Nephron (organoid): ENCODE results near the gene CUBN.

Source experiments
- H3K27ac Mint-ChIP-seq, 3 experiments: 2 replicates each; pipeline ENCODE4 v1.8.0; 2020; ENCODE audit warnings: mixed read lengths in 3 of 3, mild to moderate bottlenecking in 2 of 3, moderate library complexity in 1 of 3
- H3K27me3 Mint-ChIP-seq: 2 replicates; pipeline ENCODE4 v1.8.0; 2021; ENCODE audit warnings: low read depth, mild to moderate bottlenecking, moderate library complexity, mixed read lengths
- H3K36me3 Mint-ChIP-seq: 2 replicates; pipeline ENCODE4 v1.8.0; 2020; ENCODE audit warnings: low read depth, mixed read lengths
- H3K4me1 Mint-ChIP-seq: 2 replicates; pipeline ENCODE4 v1.8.0; 2020; ENCODE audit warnings: mixed read lengths
- H3K4me3 Mint-ChIP-seq, 3 experiments: 2 replicates each; pipeline ENCODE4 v1.8.0; 2020; ENCODE audit warnings: mild to moderate bottlenecking in 3 of 3, mixed read lengths in 3 of 3, moderate library complexity in 2 of 3
- H3K9me3 Mint-ChIP-seq: 2 replicates; pipeline ENCODE4 v1.8.0; 2020; ENCODE audit warnings: mixed read lengths
- TF ChIP-seq, protein P1 (sequence below), 3 experiments: fragments of 200-600 bp; sonication (generic); IDR thresholded peaks; one replicate each; pipeline ENCODE4 v1.5.0; 2021; ENCODE audit warnings: antibody characterized with exemption in 3 of 3; ENCODE audit not compliant: unreplicated experiment in 3 of 3

The CUBN gene

GRCh38 chr10:16986082-16986405, 143.6 kb downstream of the CUBN start:
- Mint-ChIP-seq H3K9me3 (peaks cover 3% of the 10 kb centered on the region), H3K27me3 (no peaks in the 10 kb centered on the region), H3K36me3 (peaks cover 13% of the 10 kb centered on the region), H3K27ac (peak overlapping the region; percentile 91 to 96 (median 94)), H3K4me1 (peaks cover 17% of the 10 kb centered on the region), H3K4me3 (no peak overlapping the region)
- TF ChIP-seq, protein P1, sequence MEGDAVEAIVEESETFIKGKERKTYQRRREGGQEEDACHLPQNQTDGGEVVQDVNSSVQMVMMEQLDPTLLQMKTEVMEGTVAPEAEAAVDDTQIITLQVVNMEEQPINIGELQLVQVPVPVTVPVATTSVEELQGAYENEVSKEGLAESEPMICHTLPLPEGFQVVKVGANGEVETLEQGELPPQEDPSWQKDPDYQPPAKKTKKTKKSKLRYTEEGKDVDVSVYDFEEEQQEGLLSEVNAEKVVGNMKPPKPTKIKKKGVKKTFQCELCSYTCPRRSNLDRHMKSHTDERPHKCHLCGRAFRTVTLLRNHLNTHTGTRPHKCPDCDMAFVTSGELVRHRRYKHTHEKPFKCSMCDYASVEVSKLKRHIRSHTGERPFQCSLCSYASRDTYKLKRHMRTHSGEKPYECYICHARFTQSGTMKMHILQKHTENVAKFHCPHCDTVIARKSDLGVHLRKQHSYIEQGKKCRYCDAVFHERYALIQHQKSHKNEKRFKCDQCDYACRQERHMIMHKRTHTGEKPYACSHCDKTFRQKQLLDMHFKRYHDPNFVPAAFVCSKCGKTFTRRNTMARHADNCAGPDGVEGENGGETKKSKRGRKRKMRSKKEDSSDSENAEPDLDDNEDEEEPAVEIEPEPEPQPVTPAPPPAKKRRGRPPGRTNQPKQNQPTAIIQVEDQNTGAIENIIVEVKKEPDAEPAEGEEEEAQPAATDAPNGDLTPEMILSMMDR (IDR thresholded peaks at IDR 0.05; ENCODE audit: unreplicated experiment in 3 of 3), result no peak

DNA sequence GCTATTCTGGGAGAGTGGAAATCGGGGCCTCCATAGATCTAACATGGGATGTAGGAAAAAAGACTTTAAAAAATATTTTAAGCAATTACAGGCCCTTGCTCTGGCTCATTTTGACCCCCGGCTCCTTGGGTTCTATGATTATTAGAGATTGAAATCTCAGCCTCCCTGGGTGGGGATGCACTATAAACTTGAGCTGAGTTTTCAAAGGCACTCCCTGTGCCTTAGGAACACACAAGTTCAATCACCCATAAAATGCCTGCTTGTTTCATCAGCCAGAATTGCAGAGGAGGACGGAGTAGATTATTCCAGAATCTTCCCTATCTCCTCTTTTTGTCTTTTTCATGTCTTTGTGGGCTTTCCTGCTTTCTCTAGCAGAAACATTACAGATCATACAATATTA, 145.4 kb downstream of the CUBN start:
- Mint-ChIP-seq H3K4me3 (no peak overlapping the region), H3K4me1 (peaks cover 17% of the 10 kb centered on the region)

GRCh38 chr10:16976803-16977202, 152.8 kb downstream of the CUBN start:
- H3K36me3 Mint-ChIP-seq, result peaks cover 40% of the 10 kb centered on the region
- H3K9me3 Mint-ChIP-seq, result peaks cover 12% of the 10 kb centered on the region
- H3K27ac Mint-ChIP-seq, result no peak overlapping the region
- peaks cover 9% of the 10 kb centered on the region for H3K4me1 Mint-ChIP-seq
- no peaks in the 10 kb centered on the region for H3K27me3 Mint-ChIP-seq
- TF ChIP-seq, protein P1 (IDR thresholded peaks at IDR 0.05; ENCODE audit: unreplicated experiment in 3 of 3), result no peak
- no peak overlapping the region for H3K4me3 Mint-ChIP-seq

More for the DNA sequence above, 145.4 kb downstream of the CUBN start:
- Mint-ChIP-seq H3K9me3 (peaks cover 3% of the 10 kb centered on the region), H3K27me3 (no peaks in the 10 kb centered on the region), H3K27ac (peak overlapping the region; percentile 46 to 96 (median 94)), H3K36me3 (peaks cover 28% of the 10 kb centered on the region)
- TF ChIP-seq, protein P1 (IDR thresholded peaks at IDR 0.05; ENCODE audit: unreplicated experiment in 3 of 3), result no peak

DNA sequence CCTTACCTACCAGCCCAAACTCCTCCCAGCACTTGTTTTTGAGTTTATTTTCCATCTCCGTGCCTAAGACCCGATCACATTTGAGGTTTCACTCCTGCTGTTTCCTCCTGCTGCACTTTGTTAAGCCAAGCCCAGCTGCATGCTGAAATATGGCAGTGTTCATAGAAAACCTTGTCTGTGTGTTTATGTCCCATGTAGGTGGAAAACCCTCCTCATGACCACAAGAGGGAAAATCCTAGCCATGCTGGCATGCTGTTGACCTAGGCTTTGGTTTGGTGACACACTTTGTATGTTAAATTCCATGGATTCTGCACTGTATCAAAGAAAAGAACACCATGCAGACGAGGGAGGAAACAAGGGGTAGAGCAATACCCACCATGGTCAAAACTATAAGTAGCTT, 154.4 kb downstream of the CUBN start:
- peaks cover 12% of the 10 kb centered on the region for H3K9me3 Mint-ChIP-seq
- no peaks in the 10 kb centered on the region for H3K27me3 Mint-ChIP-seq
- peak overlapping the region; percentile 6 to 67 (median 51) for H3K27ac Mint-ChIP-seq
- no peak overlapping the region for H3K4me3 Mint-ChIP-seq
- TF ChIP-seq, protein P1 (IDR thresholded peaks at IDR 0.05; ENCODE audit: unreplicated experiment in 3 of 3), result no peak
- peaks cover 19% of the 10 kb centered on the region for H3K4me1 Mint-ChIP-seq
- H3K36me3 Mint-ChIP-seq, result peaks cover 28% of the 10 kb centered on the region

- H3K9me3 Mint-ChIP-seq, result no peaks in the 10 kb centered on the region
- no peaks in the 10 kb centered on the region for H3K27me3 Mint-ChIP-seq
- TF ChIP-seq, protein P1 (IDR thresholded peaks at IDR 0.05; ENCODE audit: unreplicated experiment in 3 of 3), result no peak
- peaks cover 60% of the 10 kb centered on the region for H3K4me1 Mint-ChIP-seq
- peak overlapping the region; percentile 84 to 98 (median 92) for H3K27ac Mint-ChIP-seq
- no peak overlapping the region for H3K4me3 Mint-ChIP-seq
- H3K36me3 Mint-ChIP-seq, result peaks cover under 1% of the 10 kb centered on the region
These were observed 161.1 kb downstream of the CUBN start for GRCh38 chr10:16968416-16969041.

GRCh38 chr10:16967866-16968415, 161.7 kb downstream of the CUBN start:
- peak overlapping the region; percentile 84 to 98 (median 92) for H3K27ac Mint-ChIP-seq
- no peak overlapping the region for H3K4me3 Mint-ChIP-seq
- peaks cover 63% of the 10 kb centered on the region for H3K4me1 Mint-ChIP-seq
- no peaks in the 10 kb centered on the region for H3K36me3 Mint-ChIP-seq
- TF ChIP-seq, protein P1 (IDR thresholded peaks at IDR 0.05; ENCODE audit: unreplicated experiment in 3 of 3), result no peak
- H3K27me3 Mint-ChIP-seq, result no peaks in the 10 kb centered on the region
- H3K9me3 Mint-ChIP-seq, result no peaks in the 10 kb centered on the region
